ENCODE data around the gene OBSCN. TPM values are rescaled to one million over a fixed set of nuclear protein-coding genes. Genes with fewer than 3 reads are reported as not detected.

The OBSCN gene
- total RNA-seq, 1 donor from 2014 or later, result 17.5 TPM

- no peak for FAIRE-seq
- no peaks in the 10 kb centered on the region for H3K9me3 Mint-ChIP-seq (ENCODE audit: unreplicated experiment)
- no peaks in the 10 kb centered on the region for H4K20me1 ChIP-seq (ENCODE audit: insufficient read depth, low read length)
- H3K4me1 ChIP-seq (ENCODE audit: insufficient read depth, low read length), result no peaks in the 10 kb centered on the region
- no peaks in the 10 kb centered on the region for H3K27me3 Mint-ChIP-seq (ENCODE audit: low read depth, unreplicated experiment)
- no peak overlapping the region for H2AFZ ChIP-seq (ENCODE audit: low read depth, low read length)
- H3K4me1 Mint-ChIP-seq (ENCODE audit: low read depth, unreplicated experiment), result no peaks in the 10 kb centered on the region
- H3K36me3 Mint-ChIP-seq (ENCODE audit: low read depth, unreplicated experiment), result peaks cover 9% of the 10 kb centered on the region
- no peak overlapping the region for H3K4me3 ChIP-seq (ENCODE audit: insufficient read depth, low read depth, low read length)
- no peak overlapping the region for H3K27ac ChIP-seq (ENCODE audit: low read depth, low read length)
- DNase-seq (ENCODE audit: low read depth), result no peak
- H3K79me2 ChIP-seq (ENCODE audit: insufficient read depth, low read length), result no peaks in the 10 kb centered on the region
- H3K27me3 ChIP-seq (ENCODE audit: insufficient read depth, low read length), result peaks cover 7% of the 10 kb centered on the region
- no peak overlapping the region for H3K4me2 ChIP-seq (ENCODE audit: low read length)
- H3K36me3 ChIP-seq (ENCODE audit: insufficient read depth, low read length), result no peaks in the 10 kb centered on the region
- H3K4me3 Mint-ChIP-seq (ENCODE audit: unreplicated experiment), result no peak overlapping the region
- no peaks in the 10 kb centered on the region for H3K9me3 ChIP-seq (ENCODE audit: insufficient read depth, low read depth, low read length)
- H3K9ac ChIP-seq (ENCODE audit: low read length), result no peak overlapping the region
- H3K27ac Mint-ChIP-seq (ENCODE audit: unreplicated experiment), result no peak overlapping the region
- TF ChIP-seq CTCF (IDR thresholded peaks at IDR 0.05; ENCODE audit: insufficient read depth, low read depth, low read length) (no peak), EZH2 (IDR thresholded peaks at IDR 0.05; ENCODE audit: insufficient read depth, low read length) (no peak)
Measured at GRCh38 chr1:228216371-228217320, 8.8 kb downstream of the OBSCN start.

GRCh38 chr1:228217551-228218344 lies 9.9 kb downstream of the OBSCN start:
- Histone ChIP-seq H3K27ac (ENCODE audit: low read depth, low read length) (no peak overlapping the region), H3K4me1 (ENCODE audit: insufficient read depth, low read length) (no peaks in the 10 kb centered on the region), H3K4me2 (ENCODE audit: low read length) (no peak overlapping the region), H3K27me3 (ENCODE audit: insufficient read depth, low read length) (no peaks in the 10 kb centered on the region), H4K20me1 (ENCODE audit: insufficient read depth, low read length) (no peaks in the 10 kb centered on the region), H3K9me3 (ENCODE audit: insufficient read depth, low read depth, low read length) (no peaks in the 10 kb centered on the region), H3K4me3 (ENCODE audit: insufficient read depth, low read depth, low read length) (no peak overlapping the region), H3K9ac (ENCODE audit: low read length) (no peak overlapping the region), H2AFZ (ENCODE audit: low read depth, low read length) (no peak overlapping the region), H3K36me3 (ENCODE audit: insufficient read depth, low read length) (no peaks in the 10 kb centered on the region), H3K79me2 (ENCODE audit: insufficient read depth, low read length) (no peaks in the 10 kb centered on the region)
- DNase-seq (ENCODE audit: low read depth) (no peak), FAIRE-seq (no peak)
- Mint-ChIP-seq H3K4me3 (ENCODE audit: unreplicated experiment) (no peak overlapping the region), H3K27ac (ENCODE audit: unreplicated experiment) (no peak overlapping the region), H3K27me3 (ENCODE audit: low read depth, unreplicated experiment) (no peaks in the 10 kb centered on the region), H3K4me1 (ENCODE audit: low read depth, unreplicated experiment) (no peaks in the 10 kb centered on the region), H3K36me3 (ENCODE audit: low read depth, unreplicated experiment) (peaks cover 13% of the 10 kb centered on the region), H3K9me3 (ENCODE audit: unreplicated experiment) (no peaks in the 10 kb centered on the region)
- no peak for TF ChIP-seq EZH2 (IDR thresholded peaks at IDR 0.05; ENCODE audit: insufficient read depth, low read length)
- TF ChIP-seq CTCF (IDR thresholded peaks at IDR 0.05; ENCODE audit: insufficient read depth, low read depth, low read length), result no peak
